ENCODE data around the gene DEK. TPM values are rescaled to one million over a fixed set of nuclear protein-coding genes. Genes with fewer than 3 reads are reported as not detected.

The DEK gene
- total RNA-seq, 2 experiments from 2014 or later: 235 to 267 TPM

DNA sequence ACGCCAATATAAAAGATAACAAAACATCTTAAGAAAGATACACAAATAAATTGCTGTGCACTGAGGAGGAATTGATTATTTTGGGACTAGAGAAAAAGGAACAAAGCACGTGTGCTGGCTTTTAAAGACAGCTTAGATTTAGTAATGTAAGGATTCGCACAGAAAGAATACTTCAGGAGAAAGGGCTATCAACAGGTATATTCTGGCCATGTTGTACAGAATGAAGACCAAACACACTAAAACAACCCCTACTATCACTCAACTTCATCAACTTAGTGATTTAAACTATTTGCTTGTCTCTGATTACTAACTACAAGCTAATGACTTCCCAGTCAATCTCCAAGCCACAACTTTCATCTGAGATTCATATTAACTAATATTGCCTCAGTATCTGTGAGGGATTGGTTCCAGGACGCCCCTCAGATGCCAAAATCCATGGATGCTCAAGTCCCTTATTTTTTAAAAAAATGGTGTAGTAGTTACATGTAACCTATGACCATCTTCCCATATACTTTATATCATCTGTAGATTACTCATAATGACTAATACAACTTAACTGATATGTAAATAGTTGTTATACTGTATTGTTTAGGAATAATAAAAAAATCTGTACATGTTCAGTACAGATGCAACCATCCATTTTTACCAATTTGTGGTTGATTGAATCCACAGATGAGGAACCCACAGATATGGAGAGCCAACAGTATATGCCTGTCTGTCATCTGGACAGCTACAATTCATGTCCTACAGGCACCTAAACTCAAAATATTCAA, 4.5 kb downstream of the DEK start:
- H3K79me2 ChIP-seq (ENCODE audit: insufficient read depth, low read depth, low read length): peaks cover 90% of the 10 kb centered on the region
- no peak for DNase-seq (ENCODE audit: low spot score)
- H3K4me2 ChIP-seq (ENCODE audit: low read length): peak overlapping the region; percentile 96
- TF ChIP-seq, protein P1, sequence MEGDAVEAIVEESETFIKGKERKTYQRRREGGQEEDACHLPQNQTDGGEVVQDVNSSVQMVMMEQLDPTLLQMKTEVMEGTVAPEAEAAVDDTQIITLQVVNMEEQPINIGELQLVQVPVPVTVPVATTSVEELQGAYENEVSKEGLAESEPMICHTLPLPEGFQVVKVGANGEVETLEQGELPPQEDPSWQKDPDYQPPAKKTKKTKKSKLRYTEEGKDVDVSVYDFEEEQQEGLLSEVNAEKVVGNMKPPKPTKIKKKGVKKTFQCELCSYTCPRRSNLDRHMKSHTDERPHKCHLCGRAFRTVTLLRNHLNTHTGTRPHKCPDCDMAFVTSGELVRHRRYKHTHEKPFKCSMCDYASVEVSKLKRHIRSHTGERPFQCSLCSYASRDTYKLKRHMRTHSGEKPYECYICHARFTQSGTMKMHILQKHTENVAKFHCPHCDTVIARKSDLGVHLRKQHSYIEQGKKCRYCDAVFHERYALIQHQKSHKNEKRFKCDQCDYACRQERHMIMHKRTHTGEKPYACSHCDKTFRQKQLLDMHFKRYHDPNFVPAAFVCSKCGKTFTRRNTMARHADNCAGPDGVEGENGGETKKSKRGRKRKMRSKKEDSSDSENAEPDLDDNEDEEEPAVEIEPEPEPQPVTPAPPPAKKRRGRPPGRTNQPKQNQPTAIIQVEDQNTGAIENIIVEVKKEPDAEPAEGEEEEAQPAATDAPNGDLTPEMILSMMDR (conservative IDR thresholded peaks at IDR 0.05; ENCODE audit: low read length): no peak
- no peak for TF ChIP-seq EZH2phosphoT487 (IDR thresholded peaks at IDR 0.05; ENCODE audit: borderline replicate concordance, low read depth, low read length)
- POLR2A ChIA-PET: interaction anchor here (0.5 to 1.5 kb wide), 12 partner anchors 8 to 1811 kb away, joined by 3 to 7 read pairs (median 4); no protein-coding TSS in a partner anchor
- peaks cover 89% of the 10 kb centered on the region for H3K36me3 ChIP-seq (ENCODE audit: insufficient read depth, low read length)
- intact Hi-C loops (cut with micrococcal nuclease; ENCODE audit: unreplicated experiment): no loop called here
- CTCF ChIA-PET (ENCODE audit: unreplicated experiment): interaction anchor here (1.1 kb wide), 1 partner anchor 18 kb away, joined by 4 read pairs; no protein-coding TSS in a partner anchor
- peaks cover 36% of the 10 kb centered on the region for H3K4me1 ChIP-seq (ENCODE audit: insufficient read depth, low read length, poor library complexity, severe bottlenecking)
- peaks cover 46% of the 10 kb centered on the region for H4K20me1 ChIP-seq (ENCODE audit: insufficient read depth, low read length)
- peak overlapping the region; percentile 90 for H3K4me3 ChIP-seq (ENCODE audit: low read depth, low read length, poor library complexity, severe bottlenecking)
- TSS peak; percentile 0 for BruUV-seq (replicated peaks)
- no peaks in the 10 kb centered on the region for H3K9me3 ChIP-seq (ENCODE audit: low read length)
- no peak overlapping the region for H2AFZ ChIP-seq (ENCODE audit: low read length)
- peak overlapping the region; percentile 91 for H3K27ac ChIP-seq (ENCODE audit: low read depth, low read length, poor library complexity, severe bottlenecking)
- H3K9me2 ChIP-seq (ENCODE audit: insufficient read depth, low read length): no peaks in the 10 kb centered on the region

DNA sequence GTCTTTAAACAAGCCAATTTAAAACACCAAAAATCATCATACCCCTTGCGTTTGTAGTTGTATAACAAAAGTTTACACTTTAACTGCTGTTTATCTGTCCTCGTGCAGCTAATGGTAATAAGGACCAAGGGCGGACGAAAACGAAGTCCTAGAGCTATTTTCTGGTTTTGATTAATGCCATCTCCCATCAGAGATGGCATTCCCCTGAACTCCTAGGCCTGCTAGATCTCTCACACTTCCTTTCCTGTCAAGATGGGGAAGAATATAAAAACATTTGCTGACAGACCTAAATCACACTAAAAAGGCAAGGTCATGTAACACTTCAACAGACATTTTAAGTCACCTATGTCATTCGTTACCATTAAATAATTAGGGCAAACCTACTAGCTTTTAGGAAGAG, 9.5 kb downstream of the DEK start:
- Histone ChIP-seq H3K36me3 (ENCODE audit: insufficient read depth, low read length) (peaks cover 97% of the 10 kb centered on the region), H3K9me2 (ENCODE audit: insufficient read depth, low read length) (no peaks in the 10 kb centered on the region), H3K9me3 (ENCODE audit: low read length) (no peaks in the 10 kb centered on the region), H3K79me2 (ENCODE audit: insufficient read depth, low read depth, low read length) (peaks cover 93% of the 10 kb centered on the region), H3K4me2 (ENCODE audit: low read length) (no peak overlapping the region), H3K4me1 (ENCODE audit: insufficient read depth, low read length, poor library complexity, severe bottlenecking) (peaks cover 5% of the 10 kb centered on the region), H3K4me3 (ENCODE audit: low read depth, low read length, poor library complexity, severe bottlenecking) (no peak overlapping the region), H2AFZ (ENCODE audit: low read length) (no peak overlapping the region), H4K20me1 (ENCODE audit: insufficient read depth, low read length) (peaks cover 35% of the 10 kb centered on the region), H3K27ac (ENCODE audit: low read depth, low read length, poor library complexity, severe bottlenecking) (no peak overlapping the region)
- intact Hi-C loops (cut with micrococcal nuclease; ENCODE audit: unreplicated experiment): no loop called here
- no peak for DNase-seq (ENCODE audit: low spot score)
- TF ChIP-seq EZH2phosphoT487 (IDR thresholded peaks at IDR 0.05; ENCODE audit: borderline replicate concordance, low read depth, low read length): no peak
- TF ChIP-seq, protein P1 (conservative IDR thresholded peaks at IDR 0.05; ENCODE audit: low read length): no peak
- POLR2A ChIA-PET: interaction anchor here (1.0 to 1.5 kb wide), 4 partner anchors 9 to 26 kb away, joined by 3 to 9 read pairs (median 4); partner anchors contain the start of gene DEK
- CTCF ChIA-PET (ENCODE audit: unreplicated experiment): no interaction called here
- BruUV-seq (replicated peaks): TSS peak; percentile 24

DNA sequence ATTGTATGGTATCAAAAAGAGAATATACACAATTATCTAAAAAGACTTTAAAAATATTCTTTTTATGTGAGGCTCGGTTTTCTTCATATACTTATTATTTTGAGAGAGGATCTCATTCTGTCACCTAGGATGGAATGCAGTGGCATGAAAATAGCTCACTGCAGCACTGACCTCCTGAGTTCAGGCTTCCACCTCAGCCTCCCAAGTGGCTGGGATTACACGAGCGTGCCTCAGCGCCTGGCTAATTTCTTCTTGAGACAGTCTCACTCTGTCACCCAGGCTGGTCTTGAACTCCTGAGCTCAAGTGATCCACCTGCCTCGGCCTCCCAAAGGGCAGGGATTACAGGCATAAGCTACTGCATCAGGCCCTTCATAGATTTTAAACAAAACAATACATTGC, 10.7 kb downstream of the DEK start:
- TF ChIP-seq, protein P1 (conservative IDR thresholded peaks at IDR 0.05; ENCODE audit: low read length): no peak
- TF ChIP-seq EZH2phosphoT487 (IDR thresholded peaks at IDR 0.05; ENCODE audit: borderline replicate concordance, low read depth, low read length): no peak
- Histone ChIP-seq H3K27ac (ENCODE audit: low read depth, low read length, poor library complexity, severe bottlenecking) (no peak overlapping the region), H3K4me3 (ENCODE audit: low read depth, low read length, poor library complexity, severe bottlenecking) (no peak overlapping the region), H3K9me2 (ENCODE audit: insufficient read depth, low read length) (no peaks in the 10 kb centered on the region), H3K79me2 (ENCODE audit: insufficient read depth, low read depth, low read length) (peaks cover 93% of the 10 kb centered on the region), H3K9me3 (ENCODE audit: low read length) (no peaks in the 10 kb centered on the region), H3K36me3 (ENCODE audit: insufficient read depth, low read length) (peaks cover 99% of the 10 kb centered on the region), H2AFZ (ENCODE audit: low read length) (no peak overlapping the region), H3K4me2 (ENCODE audit: low read length) (no peak overlapping the region), H4K20me1 (ENCODE audit: insufficient read depth, low read length) (peaks cover 30% of the 10 kb centered on the region; the same call in 1 of the 2 replicates), H3K4me1 (ENCODE audit: insufficient read depth, low read length, poor library complexity, severe bottlenecking) (no peaks in the 10 kb centered on the region)
- ChIA-PET POLR2A (interaction anchor here (0.5 to 1.5 kb wide), 4 partner anchors 12 to 216 kb away, joined by 3 to 9 read pairs (median 4); no protein-coding TSS in a partner anchor), CTCF (ENCODE audit: unreplicated experiment) (no interaction called here)
- BruUV-seq (replicated peaks): no TSS peak
- intact Hi-C loops (cut with micrococcal nuclease; ENCODE audit: unreplicated experiment): no loop called here
- DNase-seq (ENCODE audit: low spot score): no peak

All from OCI-LY7 (cell line).